D341Med (cell line): Measurements from ENCODE around the gene CHTOP.
"Not testable (repeated sequence)": the region's sequence is repeated elsewhere in the genome, so short reads cannot be mapped to it uniquely, and the experiment has no call there.

ENCODE experiments used
- DNase-seq: peaks from one replicate; pipeline ENCODE4 v3.0.0; 2012; ENCODE audit warnings: low spot score

Gene CHTOP, protein sequence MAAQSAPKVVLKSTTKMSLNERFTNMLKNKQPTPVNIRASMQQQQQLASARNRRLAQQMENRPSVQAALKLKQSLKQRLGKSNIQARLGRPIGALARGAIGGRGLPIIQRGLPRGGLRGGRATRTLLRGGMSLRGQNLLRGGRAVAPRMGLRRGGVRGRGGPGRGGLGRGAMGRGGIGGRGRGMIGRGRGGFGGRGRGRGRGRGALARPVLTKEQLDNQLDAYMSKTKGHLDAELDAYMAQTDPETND

GRCh38 chr1:153633754-153634665 is at the start of gene CHTOP:
CHTOP (plus strand) TSS chr1:153634066; CDS start chr1:153636589, 2,523 bp downstream.
- DNase-seq = peak; percentile 98

- DNase-seq = no peak
These were observed 48.9 kb upstream of the CHTOP start for GRCh38 chr1:153585006-153585405.

DNA sequence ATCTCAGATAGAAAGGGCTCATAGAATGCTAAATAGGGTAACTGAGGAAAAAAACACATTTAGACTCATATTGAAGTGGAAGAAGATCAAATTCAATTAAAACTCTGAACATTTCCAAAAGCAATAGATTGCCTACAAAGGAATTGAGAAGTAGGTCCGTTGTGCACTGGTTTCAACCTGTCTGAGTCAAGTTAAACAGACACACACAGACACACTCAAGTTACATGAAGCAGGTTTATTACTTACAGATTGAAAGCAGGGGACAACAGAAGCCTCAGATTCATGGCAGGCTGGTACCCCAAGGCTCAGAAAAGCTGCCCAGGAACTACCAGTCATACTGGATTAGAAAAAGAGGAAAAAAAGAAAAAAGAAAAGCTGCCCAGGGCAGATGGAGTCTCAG is 47.5 kb upstream of the CHTOP start:
- no peak for DNase-seq

DNA sequence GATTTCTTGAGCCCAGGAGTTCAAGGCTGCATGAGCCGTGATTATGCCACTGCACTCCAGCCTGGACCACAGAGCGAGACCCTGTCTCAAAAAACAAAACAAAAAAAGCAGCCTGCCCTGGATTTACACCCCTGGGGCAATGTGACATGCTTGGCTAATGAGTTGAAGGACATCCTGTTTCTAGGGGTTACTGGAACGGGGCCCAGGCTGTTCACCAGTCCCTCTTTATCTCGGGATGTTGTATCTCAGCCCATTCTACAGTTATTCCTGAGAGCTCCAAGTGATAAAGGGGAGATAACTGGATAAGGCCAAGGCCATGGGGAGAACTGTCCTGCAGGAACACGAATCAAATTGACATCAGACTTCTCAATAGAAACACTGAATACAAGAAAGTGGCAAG is 46.6 kb upstream of the CHTOP start:
- no peak for DNase-seq

DNA sequence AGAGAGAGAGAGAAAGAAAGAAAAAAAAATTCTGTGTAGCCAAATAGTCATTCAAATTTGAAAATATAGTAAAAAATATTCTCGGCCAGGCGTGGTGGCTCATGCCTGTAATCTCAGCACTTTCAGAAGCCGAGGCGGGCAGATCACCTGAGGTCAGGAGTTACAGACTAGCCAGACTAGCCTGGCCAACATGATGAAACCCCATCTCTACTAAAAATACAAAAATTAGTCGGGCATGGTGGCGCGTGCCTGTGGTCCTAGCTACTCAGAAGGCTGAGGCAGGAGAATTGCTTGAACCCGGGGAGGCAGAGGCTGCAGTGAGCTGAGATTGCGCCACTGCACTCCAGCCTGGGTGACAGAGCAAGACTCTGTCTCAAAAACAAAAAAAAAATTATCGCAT is 45.8 kb upstream of the CHTOP start:
- not testable (repeated sequence) for DNase-seq

GRCh38 chr1:153588482-153588881 is 45.4 kb upstream of the CHTOP start:
- DNase-seq = no peak

GRCh38 chr1:153592748-153593147 is 41.1 kb upstream of the CHTOP start:
- DNase-seq = no peak

DNA sequence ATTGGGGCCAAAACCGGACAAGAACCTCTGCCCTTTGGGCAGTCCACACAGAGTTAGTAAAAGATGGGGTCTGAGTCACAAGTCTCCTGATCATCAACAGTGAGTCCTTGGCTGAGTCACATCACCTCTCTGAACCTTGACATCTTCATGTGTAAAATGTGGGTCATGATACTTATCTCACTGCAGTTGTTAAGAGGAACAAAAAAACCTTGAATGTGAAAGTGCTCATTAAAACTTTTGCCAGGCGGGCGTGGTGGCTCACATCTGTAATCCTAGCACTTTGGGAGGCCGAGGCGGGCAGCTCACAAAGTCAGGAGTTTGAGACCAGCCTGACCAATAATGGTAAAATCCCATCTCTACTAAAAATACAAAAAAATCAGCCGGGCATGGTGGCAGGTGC is 36.7 kb upstream of the CHTOP start:
- DNase-seq = no peak

DNA sequence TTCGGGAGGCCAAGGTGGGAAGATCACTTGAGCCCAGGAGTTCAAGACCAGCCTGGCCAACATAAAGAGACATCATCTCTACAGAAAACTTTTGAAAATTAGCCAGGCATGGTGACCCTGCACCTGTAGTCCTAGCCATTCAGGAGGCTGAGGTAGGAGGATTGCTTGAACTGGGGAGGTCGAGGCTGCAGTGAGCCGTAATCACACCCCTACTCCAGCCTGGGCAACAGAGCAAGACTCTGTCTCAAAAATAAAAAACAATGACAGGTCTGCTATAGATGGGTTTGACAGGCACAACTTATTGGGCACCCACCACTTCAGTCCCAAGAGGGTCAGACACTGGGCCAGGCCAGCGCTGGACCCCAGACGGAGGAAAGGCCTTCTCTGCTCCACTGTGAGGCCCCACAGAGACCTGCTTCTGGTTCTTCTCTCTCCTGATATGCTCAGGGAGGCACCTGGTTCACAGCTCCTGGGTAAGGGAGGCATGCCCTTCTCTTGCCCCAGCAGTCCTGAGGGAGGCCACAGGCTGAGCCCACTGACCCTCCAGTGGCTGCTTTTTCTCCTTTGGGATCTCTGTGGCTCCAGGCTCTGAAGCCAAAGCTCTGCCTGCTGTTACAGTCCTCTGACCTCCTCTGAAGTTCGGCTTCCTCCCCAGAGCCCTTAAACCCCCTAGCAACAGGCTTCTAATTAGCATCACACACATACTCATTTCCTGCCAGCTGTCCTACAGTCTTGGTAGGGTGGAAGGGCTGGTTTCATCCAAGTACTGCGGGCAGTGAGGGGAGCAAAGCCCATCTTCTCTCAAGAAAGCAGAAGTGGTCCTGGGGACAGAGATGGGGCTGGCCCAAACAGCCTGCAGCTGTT is 35.3 kb upstream of the CHTOP start:
- peak; percentile 40 for DNase-seq

GRCh38 chr1:153599847-153600246 is 34.0 kb upstream of the CHTOP start:
- DNase-seq = no peak

GRCh38 chr1:153602749-153603148 is 31.1 kb upstream of the CHTOP start:
- no peak for DNase-seq

DNA sequence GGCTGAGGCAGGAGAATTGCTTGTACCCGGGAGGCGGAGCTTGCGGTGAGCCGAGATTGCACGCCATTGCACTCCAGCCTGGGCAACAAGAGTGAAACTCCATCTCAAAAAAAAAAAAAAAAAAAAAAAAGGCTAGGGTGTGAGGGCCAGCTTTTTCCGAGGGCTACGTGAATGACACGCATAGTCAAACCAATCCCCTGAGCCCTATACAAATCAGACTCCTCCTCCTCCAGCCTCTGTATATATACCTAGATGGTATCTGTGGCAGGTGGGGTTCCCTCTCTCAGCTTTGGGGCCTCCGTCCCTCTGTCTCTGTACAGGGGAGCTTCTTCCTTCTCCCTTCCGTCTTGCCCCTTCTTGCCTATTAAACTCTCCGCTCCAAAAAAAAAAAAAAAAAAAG is 27.7 kb upstream of the CHTOP start:
- DNase-seq = no peak

DNA sequence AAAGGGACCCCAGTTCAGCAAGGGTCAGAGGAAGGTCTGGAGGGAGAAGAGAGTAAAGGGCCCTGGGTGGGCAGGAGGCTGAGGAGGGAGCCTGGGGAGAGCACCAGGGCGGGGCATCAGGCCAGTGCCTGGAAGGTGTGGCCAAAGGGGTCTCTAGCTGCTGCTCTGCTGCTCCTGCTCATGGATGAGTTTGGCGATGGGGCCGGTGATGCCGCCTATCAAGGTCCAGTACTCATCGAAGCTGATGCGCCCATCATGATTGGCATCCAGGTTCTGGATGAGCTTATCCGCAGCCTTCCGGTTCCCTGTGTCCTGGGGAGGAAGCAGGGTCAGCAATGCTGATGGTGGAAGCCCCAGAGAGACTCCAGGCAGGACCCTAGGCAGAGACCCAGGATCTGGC is 26.5 kb upstream of the CHTOP start:
- DNase-seq = no peak

DNA sequence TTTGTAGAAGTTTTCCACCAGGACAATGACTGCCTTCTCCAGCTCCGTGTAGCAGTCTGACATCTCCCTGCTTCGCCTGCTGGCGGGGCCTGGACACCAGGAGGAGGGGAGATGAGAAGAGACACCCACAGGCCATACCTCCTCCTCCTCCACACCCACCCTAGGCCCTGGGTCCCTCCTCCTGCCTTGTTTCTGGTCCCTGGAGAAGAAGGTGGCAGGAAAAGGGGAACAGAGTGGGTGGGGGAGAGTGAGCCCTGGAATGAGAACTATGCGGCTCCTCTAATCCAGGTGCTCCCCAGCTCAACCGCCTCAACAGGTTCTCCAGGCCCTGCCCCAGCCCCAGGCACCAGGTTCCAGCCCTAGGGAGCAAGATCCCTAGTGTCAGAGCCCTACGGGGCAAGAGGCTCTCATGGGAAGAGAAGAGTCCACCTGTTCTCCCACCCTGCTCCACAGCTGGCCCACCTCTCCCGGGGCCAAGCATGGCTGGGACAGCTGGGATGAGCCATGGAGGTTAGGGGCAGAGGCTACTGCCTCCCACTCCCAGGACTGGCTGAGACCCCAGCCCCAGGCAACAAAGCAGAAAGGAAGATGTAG is 25.7 kb upstream of the CHTOP start:
- no peak for DNase-seq

DNA sequence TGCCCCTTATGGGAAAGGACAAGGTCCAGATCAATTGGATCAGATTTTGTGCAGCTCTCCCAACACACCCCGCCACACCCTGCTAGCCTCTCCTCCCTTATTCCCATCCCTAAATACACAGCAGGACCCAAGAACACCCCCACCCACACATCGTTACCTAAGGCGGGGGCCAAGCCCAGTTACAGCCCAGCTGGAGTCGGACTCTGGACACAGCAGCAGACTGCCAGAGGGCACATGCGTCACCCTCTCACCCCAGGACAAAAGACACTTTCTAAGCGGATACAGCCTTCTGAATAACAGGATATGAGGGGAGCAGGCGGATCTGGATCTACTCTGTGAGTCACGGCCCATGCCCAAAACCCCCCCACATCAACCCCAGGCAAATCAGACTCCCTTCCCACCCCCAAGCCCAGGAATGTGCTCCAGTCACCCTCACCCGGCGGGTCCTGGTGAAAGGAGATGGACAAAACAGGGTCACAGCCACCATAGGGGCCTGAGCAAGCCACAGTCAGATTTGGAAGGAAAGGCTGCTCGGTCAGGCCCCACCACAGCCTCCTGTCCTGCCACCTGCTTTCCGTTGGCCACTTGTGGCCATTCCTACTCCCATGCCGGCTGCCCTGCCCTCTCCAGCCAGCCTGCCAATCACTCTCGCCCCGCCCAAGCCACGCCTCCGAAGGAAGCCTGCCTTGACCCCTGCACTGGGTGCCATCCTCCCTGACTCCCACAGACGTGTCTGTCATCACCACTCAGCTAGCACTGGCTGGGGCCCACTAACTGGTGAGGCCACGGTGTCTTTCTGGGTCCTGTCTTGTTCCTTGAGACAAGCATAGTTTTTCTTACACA is 24.9 kb upstream of the CHTOP start:
- peak; percentile 34 for DNase-seq

DNA sequence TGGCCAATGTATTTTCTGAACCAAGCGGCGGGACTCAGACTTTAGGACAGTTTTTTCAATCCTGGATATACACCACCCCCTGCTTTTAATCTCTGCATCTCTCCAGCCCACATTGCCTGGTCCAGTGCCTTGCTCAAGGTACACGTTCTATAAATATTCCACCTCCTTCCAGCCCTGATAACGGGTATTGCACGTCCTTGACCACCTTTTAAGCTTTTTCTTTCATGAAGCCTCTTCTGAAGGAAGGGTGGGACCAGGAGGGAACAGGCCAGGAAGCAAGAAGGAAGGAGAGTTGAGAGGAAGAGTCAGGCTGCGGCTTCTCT is 24.3 kb upstream of the CHTOP start:
- DNase-seq = no peak

DNA sequence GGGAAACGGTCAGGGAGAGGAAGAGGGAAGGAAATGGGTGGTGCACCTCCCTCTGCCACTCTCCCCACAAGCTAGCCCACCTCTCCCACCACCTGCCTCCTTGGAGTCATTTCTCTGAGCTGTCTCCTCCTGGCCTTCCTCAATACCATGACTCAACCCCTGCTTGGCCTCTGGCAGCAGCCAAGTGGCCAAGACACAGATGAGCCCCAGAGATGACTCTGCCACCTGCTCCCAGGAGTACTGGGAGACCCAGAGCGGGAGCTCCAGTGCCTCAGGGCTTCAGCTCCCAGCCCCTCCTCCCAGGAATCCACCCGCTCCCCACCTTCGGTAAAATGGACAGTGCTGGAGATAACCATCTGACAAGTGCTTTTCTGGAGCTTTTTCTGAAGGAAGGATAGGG is 23.5 kb upstream of the CHTOP start:
- DNase-seq = no peak

- no peak for DNase-seq
These were observed 23.0 kb upstream of the CHTOP start for GRCh38 chr1:153610811-153611301.

DNA sequence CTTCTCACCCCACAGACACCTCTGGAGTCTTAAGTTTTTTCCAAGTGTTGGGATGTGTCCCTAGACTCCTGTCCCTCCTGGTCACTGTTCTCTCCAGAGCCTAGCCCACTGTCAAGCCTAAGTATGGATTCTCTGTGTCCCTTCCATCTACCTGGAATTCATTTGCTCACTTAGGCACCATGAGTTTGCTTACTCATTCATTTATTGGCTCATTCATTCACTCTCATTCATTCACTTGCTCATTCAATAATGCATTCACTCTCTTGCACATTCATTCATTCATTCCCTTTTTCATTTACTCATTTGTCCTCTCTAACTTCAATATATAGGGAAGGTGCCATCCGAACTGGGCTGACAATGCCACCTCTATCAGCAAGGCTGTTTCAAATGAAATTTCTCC is 22.5 kb upstream of the CHTOP start:
- no peak for DNase-seq

- DNase-seq = no peak
These were observed 21.6 kb upstream of the CHTOP start for GRCh38 chr1:153612111-153612754.
